Activated CD8-positive, alpha-beta T cell treated with anti-CD3 and anti-CD28 coated beads, Interleukin-2, amount 10 ng/mL, durations not matched to agents 7 days and 5 days (primary cell): ENCODE results near the gene LAMB4. TPM values are rescaled to one million over a fixed set of nuclear protein-coding genes. Genes with fewer than 3 reads are reported as not detected.

Experiments
- ATAC-seq: fragments of 150-1000 bp; cut with Tn5 transposase; one replicate; pipeline ENCODE4 v1.10.0; 2021; ENCODE audit warnings: moderate library complexity
- CTCF ChIA-PET: fragments of 350-600 bp; sonication (Branson Sonifier 250); formaldehyde crosslinking; loops from one replicate; lab custom pipeline; 2021; ENCODE audit warnings: antibody characterized with exemption; lab: Charles Lee
- POLR2A ChIA-PET: fragments of 350-600 bp; sonication (Branson Sonifier 250); formaldehyde crosslinking; loops from one replicate; lab custom pipeline; 2021; ENCODE audit warnings: antibody characterized with exemption; lab: Charles Lee
- DNase-seq: peaks from one replicate; pipeline ENCODE4 v3.0.0-alpha.2; 2020
- H3K27ac Mint-ChIP-seq: one replicate; pipeline ENCODE4 v1.8.0; 2021; ENCODE audit warnings: mild to moderate bottlenecking, mixed read lengths
- H3K27me3 Mint-ChIP-seq: one replicate; pipeline ENCODE4 v1.8.0; 2021; ENCODE audit warnings: low read depth, mixed read lengths
- H3K36me3 Mint-ChIP-seq: one replicate; pipeline ENCODE4 v1.8.0; 2021; ENCODE audit warnings: low read depth, mixed read lengths
- H3K4me1 Mint-ChIP-seq: one replicate; pipeline ENCODE4 v1.8.0; 2021; ENCODE audit warnings: low read depth, mixed read lengths
- H3K4me3 Mint-ChIP-seq: one replicate; pipeline ENCODE4 v1.8.0; 2021; ENCODE audit warnings: mild to moderate bottlenecking, mixed read lengths
- H3K9me3 Mint-ChIP-seq: one replicate; pipeline ENCODE4 v1.8.0; 2022; ENCODE audit warnings: mixed read lengths; ENCODE audit not compliant: insufficient read depth
- total RNA-seq, 2 experiments: library from RNA; stranded (reverse); gene quantifications; one replicate each; pipeline ENCODE4 v1.2.3, GENCODE V29; 2021

LAMB4 gene
- total RNA-seq, 2 experiments from 2014 or later = not detected

- ChIA-PET CTCF (no interaction called here), POLR2A (no interaction called here)
- Mint-ChIP-seq H3K9me3 (no peaks in the 10 kb centered on the region), H3K27ac (no peak overlapping the region), H3K27me3 (peaks cover 6% of the 10 kb centered on the region), H3K4me1 (no peaks in the 10 kb centered on the region), H3K4me3 (no peak overlapping the region), H3K36me3 (no peaks in the 10 kb centered on the region)
- DNase-seq (no peak), ATAC-seq (no peak)
Measured at GRCh38 chr7:108053250-108053649, 76.9 kb downstream of the LAMB4 start.

- POLR2A ChIA-PET = no interaction called here
- DNase-seq = no peak
- Mint-ChIP-seq H3K4me3 (no peak overlapping the region), H3K27me3 (peaks cover 9% of the 10 kb centered on the region), H3K36me3 (no peaks in the 10 kb centered on the region), H3K27ac (no peak overlapping the region), H3K4me1 (peaks cover 3% of the 10 kb centered on the region), H3K9me3 (no peaks in the 10 kb centered on the region)
- ATAC-seq = no peak
- CTCF ChIA-PET = no interaction called here
Measured at GRCh38 chr7:108051454-108051853, 78.7 kb downstream of the LAMB4 start.

- no peak overlapping the region for H3K4me3 Mint-ChIP-seq
- H3K9me3 Mint-ChIP-seq = no peaks in the 10 kb centered on the region
- DNase-seq (peak; percentile 40), ATAC-seq (peak; percentile 77)
- no peaks in the 10 kb centered on the region for H3K36me3 Mint-ChIP-seq
- peaks cover 15% of the 10 kb centered on the region for H3K27me3 Mint-ChIP-seq
- ChIA-PET POLR2A (no interaction called here), CTCF (no interaction called here)
- no peak overlapping the region for H3K27ac Mint-ChIP-seq
- H3K4me1 Mint-ChIP-seq = peaks cover 3% of the 10 kb centered on the region
Measured at GRCh38 chr7:108049962-108050361, 80.2 kb downstream of the LAMB4 start.

GRCh38 chr7:108048422-108048821 is 81.7 kb downstream of the LAMB4 start:
- H3K4me3 Mint-ChIP-seq = no peak overlapping the region
- peaks cover 3% of the 10 kb centered on the region for H3K4me1 Mint-ChIP-seq
- H3K9me3 Mint-ChIP-seq = no peaks in the 10 kb centered on the region
- no peak overlapping the region for H3K27ac Mint-ChIP-seq
- no peak for ATAC-seq
- H3K36me3 Mint-ChIP-seq = no peaks in the 10 kb centered on the region
- POLR2A ChIA-PET = no interaction called here
- no peak for DNase-seq
- CTCF ChIA-PET = no interaction called here
- peaks cover 18% of the 10 kb centered on the region for H3K27me3 Mint-ChIP-seq

GRCh38 chr7:108046952-108047506 is 83.1 kb downstream of the LAMB4 start:
- Mint-ChIP-seq H3K4me3 (no peak overlapping the region), H3K9me3 (no peaks in the 10 kb centered on the region), H3K36me3 (no peaks in the 10 kb centered on the region), H3K4me1 (peaks cover 3% of the 10 kb centered on the region), H3K27ac (no peak overlapping the region), H3K27me3 (peaks cover 21% of the 10 kb centered on the region)
- ChIA-PET CTCF (interaction anchor here (1.3 kb wide), 1 partner anchor 22 kb away, joined by 3 read pairs; no protein-coding TSS in a partner anchor), POLR2A (no interaction called here)
- no peak for ATAC-seq
- DNase-seq = no peak

GRCh38 chr7:108045669-108046068 is 84.5 kb downstream of the LAMB4 start:
- H3K4me3 Mint-ChIP-seq = no peak overlapping the region
- CTCF ChIA-PET = interaction anchor here (1.3 kb wide), 1 partner anchor 23 kb away, joined by 3 read pairs; no protein-coding TSS in a partner anchor
- peaks cover 3% of the 10 kb centered on the region for H3K4me1 Mint-ChIP-seq
- no peaks in the 10 kb centered on the region for H3K9me3 Mint-ChIP-seq
- POLR2A ChIA-PET = no interaction called here
- H3K27me3 Mint-ChIP-seq = peaks cover 27% of the 10 kb centered on the region
- DNase-seq (no peak), ATAC-seq (no peak)
- no peak overlapping the region for H3K27ac Mint-ChIP-seq
- no peaks in the 10 kb centered on the region for H3K36me3 Mint-ChIP-seq

- Mint-ChIP-seq H3K4me3 (no peak overlapping the region), H3K27ac (no peak overlapping the region), H3K36me3 (no peaks in the 10 kb centered on the region), H3K9me3 (no peaks in the 10 kb centered on the region), H3K27me3 (peaks cover 31% of the 10 kb centered on the region), H3K4me1 (peaks cover 3% of the 10 kb centered on the region)
- POLR2A ChIA-PET = no interaction called here
- ATAC-seq (no peak), DNase-seq (no peak)
- CTCF ChIA-PET = no interaction called here
Measured at GRCh38 chr7:108045154-108045553, 85.0 kb downstream of the LAMB4 start.

GRCh38 chr7:108044345-108044744 is 85.8 kb downstream of the LAMB4 start:
- ATAC-seq (no peak), DNase-seq (no peak)
- no peaks in the 10 kb centered on the region for H3K36me3 Mint-ChIP-seq
- ChIA-PET CTCF (no interaction called here), POLR2A (no interaction called here)
- no peak overlapping the region for H3K4me3 Mint-ChIP-seq
- H3K4me1 Mint-ChIP-seq = peaks cover 3% of the 10 kb centered on the region
- no peaks in the 10 kb centered on the region for H3K9me3 Mint-ChIP-seq
- peaks cover 34% of the 10 kb centered on the region for H3K27me3 Mint-ChIP-seq
- no peak overlapping the region for H3K27ac Mint-ChIP-seq

- ChIA-PET CTCF (no interaction called here), POLR2A (no interaction called here)
- DNase-seq (no peak), ATAC-seq (no peak)
- Mint-ChIP-seq H3K27me3 (peaks cover 25% of the 10 kb centered on the region), H3K27ac (no peak overlapping the region), H3K4me1 (no peaks in the 10 kb centered on the region), H3K9me3 (no peaks in the 10 kb centered on the region), H3K4me3 (no peak overlapping the region), H3K36me3 (no peaks in the 10 kb centered on the region)
Measured at GRCh38 chr7:108038986-108039385, 91.2 kb downstream of the LAMB4 start.

- Mint-ChIP-seq H3K27me3 (peaks cover 23% of the 10 kb centered on the region), H3K27ac (no peak overlapping the region), H3K36me3 (no peaks in the 10 kb centered on the region), H3K4me1 (no peaks in the 10 kb centered on the region), H3K9me3 (no peaks in the 10 kb centered on the region), H3K4me3 (no peak overlapping the region)
- ATAC-seq (no peak), DNase-seq (no peak)
- CTCF ChIA-PET = no interaction called here
- POLR2A ChIA-PET = no interaction called here
Measured at GRCh38 chr7:108037741-108038140, 92.4 kb downstream of the LAMB4 start.

- no peak overlapping the region for H3K27ac Mint-ChIP-seq
- peaks cover 20% of the 10 kb centered on the region for H3K27me3 Mint-ChIP-seq
- no peak overlapping the region for H3K4me3 Mint-ChIP-seq
- DNase-seq (no peak), ATAC-seq (no peak)
- ChIA-PET POLR2A (no interaction called here), CTCF (no interaction called here)
- no peaks in the 10 kb centered on the region for H3K9me3 Mint-ChIP-seq
- no peaks in the 10 kb centered on the region for H3K4me1 Mint-ChIP-seq
- no peaks in the 10 kb centered on the region for H3K36me3 Mint-ChIP-seq
Measured at GRCh38 chr7:108037140-108037539, 93.0 kb downstream of the LAMB4 start.

- ChIA-PET CTCF (no interaction called here), POLR2A (no interaction called here)
- H3K4me1 Mint-ChIP-seq = no peaks in the 10 kb centered on the region
- no peaks in the 10 kb centered on the region for H3K36me3 Mint-ChIP-seq
- no peak overlapping the region for H3K4me3 Mint-ChIP-seq
- H3K27ac Mint-ChIP-seq = no peak overlapping the region
- H3K27me3 Mint-ChIP-seq = peaks cover 5% of the 10 kb centered on the region
- DNase-seq (no peak), ATAC-seq (no peak)
- H3K9me3 Mint-ChIP-seq = no peaks in the 10 kb centered on the region
Measured at GRCh38 chr7:108034586-108034985, 95.6 kb downstream of the LAMB4 start.
